GM18907 (cell line): ENCODE data around the gene ELMOD1.

Experiments used
- ATAC-seq: cut with Tn5 transposase; IDR thresholded peaks from one replicate; pipeline ENCODE4 v1.9.1; 2021; ENCODE audit warnings: mild to moderate bottlenecking, moderate library complexity; ENCODE audit not compliant: unreplicated experiment

The ELMOD1 gene

DNA sequence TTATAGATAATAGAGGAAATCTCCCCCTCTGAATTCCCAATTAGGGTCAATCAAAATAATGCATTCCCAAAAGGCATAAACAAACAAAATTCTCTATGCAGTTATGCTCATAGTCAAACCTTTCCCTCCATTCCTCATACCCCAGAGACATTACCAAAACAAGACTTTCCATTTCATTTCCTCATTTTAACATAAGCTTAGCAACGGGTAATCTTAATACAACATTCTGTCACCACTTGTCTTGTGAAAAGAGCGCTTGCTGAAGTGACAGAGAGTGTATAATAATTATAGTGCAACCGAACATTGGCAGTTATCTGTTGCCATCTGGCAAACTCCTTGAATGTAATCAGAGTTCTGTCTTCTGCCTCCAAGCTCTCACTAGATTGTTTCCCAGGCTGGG, 122.1 kb downstream of the ELMOD1 start:
- no peak for ATAC-seq
